Measurements from ENCODE around the gene DHX9. TPM values are rescaled to one million over a fixed set of nuclear protein-coding genes. Genes with fewer than 3 reads are reported as not detected.

The DHX9 gene
- total RNA-seq, 1 donor from 2014 or later, result 261 TPM

- TF ChIP-seq CTCF (conservative IDR thresholded peaks at IDR 0.05), result no peak
- H3K36me3 Mint-ChIP-seq, result peaks cover 68% of the 10 kb centered on the region
- H3K9me3 Mint-ChIP-seq, result no peaks in the 10 kb centered on the region
- DNase-seq (ENCODE audit: extremely low spot score, unreplicated experiment), result no peak
- H3K27ac Mint-ChIP-seq, result no peak overlapping the region
- H3K4me1 Mint-ChIP-seq (ENCODE audit: unreplicated experiment), result no peaks in the 10 kb centered on the region
- no peaks in the 10 kb centered on the region for H3K27me3 Mint-ChIP-seq
- H3K4me3 Mint-ChIP-seq, result no peak overlapping the region
These were observed 23.7 kb downstream of the DHX9 start for GRCh38 chr1:182862827-182863226.

GRCh38 chr1:182863940-182864339 lies 24.8 kb downstream of the DHX9 start:
- no peaks in the 10 kb centered on the region for H3K4me1 Mint-ChIP-seq (ENCODE audit: unreplicated experiment)
- H3K9me3 Mint-ChIP-seq, result no peaks in the 10 kb centered on the region
- peaks cover 63% of the 10 kb centered on the region for H3K36me3 Mint-ChIP-seq
- TF ChIP-seq CTCF (conservative IDR thresholded peaks at IDR 0.05), result no peak
- no peaks in the 10 kb centered on the region for H3K27me3 Mint-ChIP-seq
- DNase-seq (ENCODE audit: extremely low spot score, unreplicated experiment), result no peak
- H3K27ac Mint-ChIP-seq, result no peak overlapping the region
- H3K4me3 Mint-ChIP-seq, result no peak overlapping the region

GRCh38 chr1:182867861-182868260 lies 28.7 kb downstream of the DHX9 start:
- Mint-ChIP-seq H3K27me3 (no peaks in the 10 kb centered on the region), H3K4me1 (ENCODE audit: unreplicated experiment) (no peaks in the 10 kb centered on the region), H3K4me3 (no peak overlapping the region), H3K9me3 (no peaks in the 10 kb centered on the region), H3K36me3 (peaks cover 61% of the 10 kb centered on the region), H3K27ac (no peak overlapping the region)
- no peak for DNase-seq (ENCODE audit: extremely low spot score, unreplicated experiment)
- no peak for TF ChIP-seq CTCF (conservative IDR thresholded peaks at IDR 0.05)

- Mint-ChIP-seq H3K4me3 (no peak overlapping the region), H3K4me1 (ENCODE audit: unreplicated experiment) (no peaks in the 10 kb centered on the region), H3K27ac (no peak overlapping the region), H3K9me3 (no peaks in the 10 kb centered on the region), H3K36me3 (peaks cover 72% of the 10 kb centered on the region), H3K27me3 (no peaks in the 10 kb centered on the region)
- TF ChIP-seq CTCF (conservative IDR thresholded peaks at IDR 0.05), result no peak
- DNase-seq (ENCODE audit: extremely low spot score, unreplicated experiment), result no peak
These were observed 30.1 kb downstream of the DHX9 start for GRCh38 chr1:182869241-182869666.

GRCh38 chr1:182872881-182873280 lies 33.7 kb downstream of the DHX9 start:
- no peak for DNase-seq (ENCODE audit: extremely low spot score, unreplicated experiment)
- Mint-ChIP-seq H3K4me1 (ENCODE audit: unreplicated experiment) (no peaks in the 10 kb centered on the region), H3K9me3 (no peaks in the 10 kb centered on the region), H3K27me3 (no peaks in the 10 kb centered on the region), H3K27ac (no peak overlapping the region), H3K4me3 (no peak overlapping the region), H3K36me3 (peaks cover 69% of the 10 kb centered on the region)
- no peak for TF ChIP-seq CTCF (conservative IDR thresholded peaks at IDR 0.05)

GRCh38 chr1:182875889-182876288 lies 36.7 kb downstream of the DHX9 start:
- no peaks in the 10 kb centered on the region for H3K9me3 Mint-ChIP-seq
- H3K27ac Mint-ChIP-seq, result no peak overlapping the region
- peaks cover 72% of the 10 kb centered on the region for H3K36me3 Mint-ChIP-seq
- no peak for TF ChIP-seq CTCF (conservative IDR thresholded peaks at IDR 0.05)
- H3K4me1 Mint-ChIP-seq (ENCODE audit: unreplicated experiment), result no peaks in the 10 kb centered on the region
- H3K4me3 Mint-ChIP-seq, result no peak overlapping the region
- no peak for DNase-seq (ENCODE audit: extremely low spot score, unreplicated experiment)
- H3K27me3 Mint-ChIP-seq, result no peaks in the 10 kb centered on the region
